GM21423 (cell line): ENCODE results near the gene CKM.

ENCODE experiments used
- ATAC-seq: cut with Tn5 transposase; IDR thresholded peaks from one replicate; pipeline ENCODE4 v1.9.1; 2021; ENCODE audit warnings: mild to moderate bottlenecking, moderate library complexity; ENCODE audit not compliant: unreplicated experiment

Gene CKM

DNA sequence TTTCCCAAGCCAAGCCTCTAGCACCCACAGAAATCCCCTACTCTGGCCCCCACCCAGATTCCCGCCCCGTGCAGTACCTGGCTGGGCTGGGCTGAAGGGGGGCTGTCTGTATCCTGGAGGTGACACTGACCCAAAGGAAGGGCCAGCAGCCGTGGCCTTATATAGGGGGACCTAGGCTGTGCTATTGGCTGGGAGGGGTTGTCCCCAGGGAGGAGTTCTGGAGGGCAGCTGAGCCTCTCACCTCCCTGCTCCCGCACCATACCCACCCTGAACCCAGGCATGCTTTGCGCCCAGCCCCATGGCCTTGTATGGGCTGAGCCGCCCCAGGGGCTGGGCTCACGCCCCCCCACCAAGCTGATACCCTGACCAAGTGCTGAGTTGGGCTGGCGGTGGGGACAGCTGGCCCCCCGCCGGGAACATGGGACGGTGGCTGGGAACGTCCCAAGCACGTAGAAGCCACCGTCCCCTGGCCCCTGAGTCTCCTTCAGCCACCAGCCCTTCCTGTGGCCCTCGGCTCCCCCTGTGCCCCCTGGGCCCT, at the start of gene CKM:
Gene CKM, minus strand, starts transcription at position 132 of the 538 bp plus-strand sequence. CDS start 3,162 bp downstream, outside the sequence.
- ATAC-seq = no peak

DNA sequence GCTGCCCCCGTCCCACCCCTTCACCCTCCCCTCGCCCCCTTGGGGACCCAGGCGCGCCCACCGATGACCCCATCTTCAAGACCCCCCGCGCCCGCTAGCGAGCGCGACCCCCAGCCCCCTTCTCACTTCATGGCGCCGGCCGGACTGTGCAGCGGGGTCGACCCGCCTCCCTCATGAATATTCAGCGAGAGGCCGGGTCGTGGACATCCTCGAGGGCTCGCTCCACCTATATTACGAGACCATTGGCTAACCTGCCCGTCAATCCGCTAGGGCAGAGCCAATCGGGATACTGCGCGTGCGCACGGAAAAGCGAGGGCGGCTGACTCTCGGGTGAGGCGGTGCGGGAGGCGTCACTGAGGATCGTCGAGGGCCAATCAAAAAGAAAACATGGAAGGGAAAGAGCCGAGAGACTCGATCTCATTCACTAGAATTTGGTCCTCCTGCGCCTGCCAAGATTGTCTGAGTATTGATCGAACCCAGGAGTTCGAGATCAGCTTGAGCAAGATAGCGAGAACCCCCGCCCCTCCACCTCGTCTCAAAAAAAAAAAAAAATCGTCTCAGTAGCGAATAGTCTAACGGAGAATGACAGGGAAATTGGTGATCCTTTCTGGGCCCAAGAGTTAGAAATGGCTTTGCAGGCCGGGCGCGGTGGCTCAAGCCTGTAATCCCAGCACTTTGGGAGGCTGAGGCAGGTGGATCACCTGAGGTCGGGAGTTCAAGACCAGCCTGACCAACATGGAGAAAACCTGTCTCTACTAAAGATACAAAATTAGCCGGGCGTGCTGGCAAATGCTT, 47.9 kb upstream of the CKM start, which contains the start of gene ERCC2:
Gene ERCC2, minus strand, starts transcription at position 164 of the 795 bp plus-strand sequence. Its CDS starts 33 bp downstream, at position 131.
- ATAC-seq = peak; percentile 94

DNA sequence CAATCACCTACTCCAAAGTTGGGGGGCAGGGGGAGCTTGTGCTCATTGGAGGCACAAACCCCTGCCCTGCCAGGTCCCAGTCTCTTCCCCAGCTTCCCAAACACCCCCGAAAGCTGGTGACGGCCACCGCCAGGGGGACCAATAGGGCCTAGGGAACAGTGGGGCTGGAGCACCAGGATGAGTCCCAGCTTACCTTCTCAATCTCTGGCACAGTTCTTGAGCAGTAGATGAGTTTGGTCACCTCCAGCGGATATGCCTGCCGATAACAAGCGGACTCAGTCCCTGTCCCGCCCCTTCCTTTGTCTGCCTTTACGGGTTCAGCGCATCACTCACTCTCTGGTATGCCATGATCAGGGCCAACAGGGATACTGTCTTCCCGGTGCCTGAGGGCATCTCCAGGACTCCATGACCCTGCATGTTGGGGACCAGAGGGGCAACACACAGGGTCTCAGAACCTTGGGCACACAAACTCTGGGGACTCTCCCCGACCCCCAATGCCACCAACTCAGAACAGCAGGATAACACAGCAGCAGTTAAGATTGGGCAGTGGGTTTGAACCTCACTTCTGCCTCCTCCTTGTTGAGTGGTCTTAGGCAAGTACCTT, 46.2 kb upstream of the CKM start:
- no peak for ATAC-seq

DNA sequence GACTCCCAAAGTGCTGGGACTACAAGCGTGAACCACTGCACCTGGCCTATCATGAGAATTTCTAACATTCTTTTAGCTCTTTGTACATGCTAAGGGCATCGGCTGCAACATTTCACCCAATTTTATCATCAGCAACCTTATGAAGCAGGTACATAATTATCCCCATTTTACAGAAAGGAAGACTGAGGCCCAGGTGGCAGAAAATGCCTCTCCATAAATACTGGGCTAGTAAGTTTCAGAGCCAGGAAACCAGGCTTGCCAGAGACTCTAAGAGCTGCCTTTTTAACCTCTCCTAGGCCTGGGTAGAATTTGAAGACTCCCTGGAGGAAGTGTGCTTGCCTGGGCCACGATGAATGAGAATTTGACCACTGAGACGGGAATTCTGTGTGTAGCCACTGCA, 45.5 kb upstream of the CKM start:
- no peak for ATAC-seq

DNA sequence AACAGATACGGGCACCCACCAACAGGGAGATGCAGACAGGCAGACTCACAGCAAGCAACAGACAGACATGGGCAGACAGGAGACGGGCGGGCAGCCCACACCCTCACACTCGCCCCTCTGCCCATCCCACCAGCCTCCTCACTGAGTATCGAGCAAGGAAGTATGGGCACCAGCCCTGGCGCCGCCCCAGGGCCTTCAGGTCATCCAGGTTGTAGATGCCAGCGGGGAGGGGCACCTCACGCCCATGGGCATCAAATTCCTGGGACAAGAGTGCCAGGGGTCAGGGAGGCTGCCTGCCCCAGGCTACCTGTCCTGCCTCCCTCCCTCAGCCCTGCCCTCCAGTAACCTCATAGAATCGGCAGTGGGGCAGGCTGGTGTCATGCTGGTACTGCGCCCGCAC, 42.0 kb upstream of the CKM start:
- ATAC-seq = no peak

DNA sequence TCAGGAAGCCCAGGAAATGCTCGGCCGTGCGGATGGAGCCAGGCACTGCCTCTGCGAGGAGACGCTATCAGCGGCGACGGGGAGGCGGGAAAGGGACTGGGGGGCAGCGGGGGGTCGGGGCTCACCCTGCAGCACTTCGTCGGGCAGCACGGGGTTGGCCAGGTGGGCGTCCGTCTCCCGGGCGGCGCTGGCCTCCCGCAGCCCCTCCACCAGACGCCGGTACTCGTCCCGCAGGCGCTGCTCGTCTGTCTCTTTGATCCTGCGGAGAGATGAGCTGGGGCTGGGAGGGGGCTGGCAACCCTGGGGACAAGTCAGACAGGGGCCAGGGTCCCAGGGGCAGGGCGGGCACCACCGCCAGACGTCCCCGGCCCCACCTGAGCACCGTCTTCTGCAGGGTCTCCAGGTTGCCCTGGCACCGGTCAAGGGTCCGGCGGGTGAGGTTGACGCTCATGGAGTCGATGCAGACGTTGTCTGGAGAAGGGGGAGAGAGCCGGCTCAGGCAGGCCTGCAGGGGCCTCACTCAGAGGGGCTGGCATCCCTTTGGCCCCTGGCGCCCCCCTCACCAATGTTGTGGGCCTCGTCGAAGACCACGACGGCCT, 41.3 kb upstream of the CKM start:
- ATAC-seq = no peak

DNA sequence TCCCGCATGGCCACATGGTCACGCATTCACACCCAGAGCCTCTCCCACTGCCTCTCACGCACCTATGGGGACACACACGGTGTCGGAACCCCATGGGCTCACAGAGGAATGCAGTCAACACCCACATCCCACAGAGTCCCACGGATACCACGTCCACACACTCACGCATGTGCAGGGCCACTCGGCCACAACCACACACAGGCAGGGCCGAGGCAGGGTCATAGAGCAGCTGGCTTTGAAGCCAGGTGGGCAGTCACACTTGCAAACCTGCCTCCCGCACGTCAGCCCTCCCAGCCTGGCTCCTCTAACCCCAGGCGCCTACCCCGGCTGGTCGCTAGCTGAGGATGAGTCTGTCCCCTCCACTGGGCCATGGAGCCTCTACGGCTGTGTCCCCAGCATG, 39.6 kb upstream of the CKM start:
- ATAC-seq = no peak

DNA sequence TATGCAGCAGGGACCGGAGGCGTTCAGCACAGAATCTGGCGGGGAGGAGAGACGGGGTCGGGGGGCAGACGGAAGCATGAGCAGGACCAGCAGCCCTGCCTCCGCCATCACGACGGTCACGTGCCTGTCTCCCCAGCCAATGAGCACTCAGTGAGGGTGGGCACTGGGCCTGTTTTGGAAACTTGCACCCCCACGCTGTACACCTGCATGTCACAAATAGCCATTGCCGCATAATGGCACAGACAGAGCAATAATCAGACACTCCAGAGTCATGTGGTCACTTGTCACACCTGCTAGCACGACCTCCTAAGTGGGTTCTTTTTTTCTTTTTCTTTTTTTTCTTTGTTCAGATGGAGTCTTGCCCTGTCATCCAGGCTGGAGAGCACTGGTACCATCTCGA, 38.9 kb upstream of the CKM start:
- no peak for ATAC-seq

DNA sequence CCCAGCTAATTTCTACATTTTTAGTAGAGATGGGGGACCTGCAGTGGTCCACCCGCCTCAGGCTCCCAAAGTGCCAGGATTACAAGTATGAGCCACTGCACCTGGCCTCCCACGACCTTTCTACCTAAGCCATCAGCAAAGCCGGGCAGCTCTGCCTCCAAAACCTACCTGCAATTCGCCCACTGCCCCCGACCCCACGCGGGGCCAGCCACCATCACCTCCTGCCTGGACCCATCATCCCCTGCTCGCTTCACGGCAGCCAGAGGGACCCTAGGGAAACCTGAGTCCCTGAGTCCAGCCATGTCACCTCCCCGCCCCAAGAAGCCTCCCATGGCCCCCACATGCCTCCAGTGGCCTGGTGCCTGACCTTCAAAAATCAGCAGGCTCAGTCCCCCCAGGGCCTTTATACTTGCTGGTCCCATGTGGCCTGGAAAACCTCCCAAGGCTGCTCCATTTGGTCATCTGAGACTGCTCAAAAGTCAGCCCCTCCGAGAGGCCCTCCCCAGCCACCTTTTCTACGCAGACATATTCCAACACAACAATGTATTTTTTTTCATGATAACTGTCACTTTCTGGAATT, 35.6 kb upstream of the CKM start:
- ATAC-seq = no peak

DNA sequence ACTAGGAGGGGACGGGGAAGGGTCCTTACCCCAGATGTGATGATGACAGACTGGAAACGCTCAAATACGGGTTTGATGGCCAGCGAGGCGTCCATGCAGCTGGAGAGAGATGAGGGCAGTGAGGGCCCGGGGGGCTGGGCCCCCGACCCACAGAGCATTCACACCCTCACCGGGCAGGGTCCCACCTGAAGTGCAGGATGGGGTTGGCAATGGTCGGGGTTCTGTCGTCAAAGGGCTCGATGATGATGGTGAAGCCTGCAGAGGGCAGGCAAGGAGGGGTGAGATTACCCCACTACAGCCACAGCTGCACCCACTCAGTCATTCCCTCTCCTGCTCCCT, 34.7 kb upstream of the CKM start:
- ATAC-seq = no peak

DNA sequence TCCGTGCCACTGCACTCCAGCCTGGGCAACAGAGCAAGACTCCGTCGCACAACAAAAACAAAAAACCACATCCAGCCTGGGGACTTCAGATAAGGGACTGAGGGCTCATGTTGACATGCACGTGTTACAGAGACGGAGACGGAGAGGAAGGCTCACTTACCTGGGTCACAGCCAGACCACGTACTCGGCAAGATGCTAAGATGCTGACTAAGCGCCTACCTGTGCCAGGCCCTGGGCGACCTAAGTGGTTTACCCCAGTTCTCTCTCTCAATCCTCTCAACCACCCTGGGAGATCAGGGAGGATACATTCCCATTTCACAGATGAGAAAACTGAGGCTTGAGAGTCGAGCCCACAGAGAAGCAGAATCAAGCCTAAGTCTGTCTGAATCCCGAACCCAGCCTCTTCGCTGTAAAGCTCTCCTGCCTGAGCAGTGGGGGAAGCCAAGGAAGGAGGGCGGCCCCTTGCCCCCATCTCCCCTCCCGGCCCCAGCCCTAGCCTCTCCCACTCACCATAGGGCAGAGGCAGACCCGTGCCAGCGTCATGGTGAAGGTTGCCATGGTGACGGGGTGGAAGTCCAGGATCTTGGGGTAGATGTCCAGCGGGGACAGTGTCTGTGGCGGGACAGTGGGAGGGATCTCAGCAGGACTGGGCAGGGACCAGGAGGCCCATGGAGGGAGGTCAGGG, 34.2 kb upstream of the CKM start:
- no peak for ATAC-seq

DNA sequence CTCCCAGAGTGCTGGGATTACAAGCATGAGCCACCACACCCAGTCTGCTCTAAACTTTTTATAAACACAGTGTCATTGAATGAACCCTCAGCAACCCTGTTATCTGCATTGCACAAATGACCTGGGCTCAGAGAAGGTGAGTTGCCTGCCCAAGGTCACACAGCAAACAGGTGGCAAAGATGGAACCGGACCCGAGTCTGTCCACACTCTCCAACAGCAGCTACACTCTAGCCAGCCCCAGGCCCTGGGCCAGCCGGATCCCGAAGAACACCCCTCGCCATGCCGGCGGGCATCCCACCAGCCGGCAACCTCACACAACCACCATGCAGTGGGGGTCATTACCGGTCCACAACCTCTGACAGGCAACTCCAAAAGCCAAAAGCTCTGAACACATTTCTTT, 33.2 kb upstream of the CKM start:
- no peak for ATAC-seq

DNA sequence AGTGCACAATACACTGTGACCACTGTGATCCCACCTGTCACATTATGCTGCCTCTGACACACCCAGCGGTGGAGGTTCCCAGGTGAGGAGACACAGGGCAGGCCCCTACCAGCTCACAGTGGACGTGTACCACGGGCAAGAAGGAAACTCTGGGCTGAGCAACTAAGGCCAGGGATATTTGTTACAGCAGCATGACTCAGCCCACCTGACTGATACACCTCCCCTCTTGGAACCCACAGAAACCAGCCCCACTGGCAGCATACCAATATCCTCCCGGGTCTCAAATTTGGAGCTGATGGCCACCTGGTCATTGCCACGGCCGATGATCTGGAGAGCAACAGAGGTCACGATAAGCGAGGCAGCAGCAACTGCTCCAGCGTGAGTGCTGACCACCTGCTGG, 32.7 kb upstream of the CKM start:
- ATAC-seq = no peak

DNA sequence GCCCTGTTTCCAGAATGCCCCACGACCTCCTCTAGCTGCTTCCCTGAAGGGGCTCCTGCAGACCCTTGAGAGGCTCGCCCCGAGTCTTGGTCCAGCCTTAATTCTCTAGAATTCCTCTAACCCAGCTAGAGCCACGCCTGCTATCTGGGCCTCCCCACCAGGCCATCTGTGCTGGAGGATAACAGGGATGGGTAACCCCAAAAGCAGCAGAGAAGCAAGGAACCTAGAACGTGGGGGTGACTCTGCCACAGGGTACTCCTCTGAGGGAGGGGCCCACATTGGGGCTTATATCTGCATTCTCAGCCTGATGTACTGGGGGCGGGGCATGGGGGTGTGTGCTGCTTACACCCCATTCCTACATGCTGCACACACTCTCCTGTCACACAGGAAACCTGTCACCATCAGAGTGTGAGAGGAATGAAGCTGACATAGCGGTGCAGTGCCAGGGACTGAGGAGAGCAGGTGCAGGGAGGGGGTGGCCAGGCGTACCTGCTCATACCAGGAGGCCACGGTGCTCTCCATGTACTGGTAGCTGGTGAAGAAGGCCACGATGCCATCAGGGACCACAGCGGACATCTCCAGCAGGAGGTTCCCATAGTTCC, 31.7 kb upstream of the CKM start:
- no peak for ATAC-seq

DNA sequence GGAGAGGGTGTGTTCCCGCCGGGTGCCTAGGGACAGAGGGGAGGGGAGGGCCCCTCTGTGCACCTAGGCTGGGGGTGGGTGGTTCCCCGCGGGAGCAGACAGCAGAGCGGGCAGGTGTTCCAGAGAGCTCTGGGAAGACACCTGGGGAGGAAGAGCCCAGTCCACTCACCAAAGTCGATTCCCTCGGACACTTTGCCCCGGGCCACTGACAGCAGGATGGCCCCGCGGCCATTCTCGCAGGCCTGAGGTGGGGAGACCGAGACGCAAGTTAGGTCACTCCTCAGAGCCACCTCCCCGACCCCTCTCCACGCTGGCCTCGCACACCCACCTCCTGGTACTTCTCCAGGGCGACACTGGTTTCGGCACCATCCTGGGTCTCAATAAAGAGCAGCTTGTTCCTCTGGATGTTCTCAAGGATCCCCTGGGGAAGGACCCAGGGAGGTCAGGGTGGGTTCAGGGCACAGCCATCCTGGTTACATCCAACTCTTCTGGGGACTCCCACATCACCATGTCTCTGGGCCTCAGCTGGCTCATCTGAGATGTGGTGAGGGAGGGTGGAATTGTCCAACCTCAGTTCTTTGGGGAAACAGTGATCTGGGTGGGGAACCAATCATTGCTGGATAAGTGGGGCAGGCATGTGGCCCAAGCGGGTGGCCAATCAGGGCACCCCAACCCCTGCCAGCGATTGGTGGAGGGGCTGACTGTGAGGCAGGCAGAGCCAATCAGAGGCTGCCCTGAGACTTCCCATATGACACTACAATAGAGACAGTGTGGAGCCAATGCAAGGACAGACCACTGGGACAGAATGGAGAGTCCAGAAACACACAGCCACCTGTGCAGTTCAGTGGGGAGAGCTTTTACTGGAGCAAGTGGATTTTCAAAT, 30.5 kb upstream of the CKM start:
- ATAC-seq = no peak

DNA sequence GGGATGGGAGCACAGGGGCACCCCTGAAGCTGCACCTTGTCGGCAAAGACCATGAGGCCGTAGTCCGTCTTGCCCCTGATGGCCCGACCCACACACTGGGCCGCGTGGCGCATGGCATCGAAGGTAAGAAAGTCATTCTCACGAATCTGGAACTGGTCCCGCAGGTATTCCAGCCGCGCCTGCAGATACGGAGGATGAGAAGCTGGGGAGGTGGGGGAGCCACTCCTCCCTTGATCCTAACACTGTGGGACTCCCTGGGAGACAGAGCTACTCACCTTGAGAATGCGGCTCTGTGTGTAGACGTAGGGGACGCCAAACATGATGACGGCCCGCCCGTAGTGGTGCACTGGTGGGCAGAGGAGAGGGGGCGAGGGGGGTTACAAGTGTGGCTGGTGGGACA, 29.8 kb upstream of the CKM start:
- ATAC-seq = no peak

DNA sequence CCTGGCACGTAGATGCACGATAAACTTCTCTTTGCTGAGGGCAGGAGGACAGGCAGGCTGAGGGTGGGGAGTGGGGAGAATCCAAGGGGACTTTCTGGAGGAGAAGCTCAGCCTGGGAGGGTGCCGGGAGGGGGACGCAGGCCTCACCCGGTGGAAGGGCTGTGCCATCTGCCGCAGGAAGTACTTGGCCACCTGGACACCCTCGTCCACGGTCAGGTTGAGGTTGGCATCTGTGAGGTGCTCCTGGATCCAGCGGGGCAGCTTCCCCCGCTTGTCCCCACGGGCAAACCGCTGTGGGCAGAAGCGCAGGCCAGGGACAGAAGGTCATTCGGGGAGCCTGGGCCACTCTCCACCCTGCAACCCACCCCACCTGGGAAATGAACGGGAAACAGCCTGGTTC, 29.4 kb upstream of the CKM start:
- no peak for ATAC-seq

DNA sequence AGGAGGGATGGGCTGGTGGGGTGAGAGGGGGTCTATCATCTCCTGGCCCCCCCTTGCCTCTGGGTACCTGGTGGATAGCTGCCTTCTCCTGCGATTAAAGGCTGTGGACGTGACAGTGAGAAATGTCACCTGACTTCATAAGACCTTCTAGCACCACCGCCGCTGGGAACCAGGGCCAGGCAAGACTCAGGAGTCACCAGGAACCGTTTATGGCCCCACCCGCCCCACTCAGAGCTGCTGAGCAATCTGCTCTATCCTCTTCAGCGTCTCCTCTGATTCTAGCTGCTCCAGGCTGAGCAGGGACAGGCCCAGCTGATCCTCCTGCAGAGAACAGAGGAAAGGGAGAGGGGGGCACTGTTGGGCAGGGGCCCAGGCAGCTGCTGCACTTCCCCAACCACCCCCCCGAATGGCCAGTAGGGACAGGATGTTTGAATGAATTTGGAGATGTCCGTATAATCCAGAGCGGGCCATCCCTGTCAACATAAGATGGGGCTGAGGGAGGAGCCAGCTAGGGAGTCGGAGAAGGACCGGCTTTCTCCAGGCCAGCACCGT, 28.8 kb upstream of the CKM start:
- ATAC-seq = no peak

DNA sequence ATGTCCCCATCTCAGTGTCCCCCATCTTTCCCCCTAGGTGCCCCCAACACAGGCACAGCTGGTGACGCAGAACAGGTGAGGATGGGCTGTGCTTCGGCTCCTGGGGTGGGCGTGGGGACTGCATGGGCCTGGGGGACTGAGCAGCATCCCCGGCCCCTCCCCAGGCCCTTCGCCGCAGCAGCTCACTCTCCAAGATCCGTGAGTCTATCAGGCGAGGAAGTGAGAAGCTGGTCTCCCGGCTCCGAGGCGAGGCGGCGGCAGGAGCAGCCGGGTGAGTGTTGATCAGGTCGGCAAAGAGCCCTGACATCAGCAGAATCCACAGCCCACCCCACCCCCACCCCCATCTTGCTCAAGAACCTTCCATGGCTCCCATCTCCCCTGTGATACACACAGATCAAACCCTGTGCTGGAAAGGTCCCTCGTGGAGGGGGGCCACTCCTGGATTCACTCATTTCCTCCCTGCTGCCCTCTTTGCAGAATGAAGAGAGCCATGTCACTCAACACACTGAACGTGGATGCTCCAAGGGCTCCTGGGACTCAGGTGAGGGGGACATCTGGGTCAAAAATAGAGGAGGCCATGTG, 27.9 kb upstream of the CKM start:
- ATAC-seq = no peak
